Heart right ventricle (tissue), 16 donors: ENCODE results near the gene EFL1. TPM values are rescaled to one million over a fixed set of nuclear protein-coding genes. Genes with fewer than 3 reads are reported as not detected.

ENCODE experiments used
- ATAC-seq, 8 donors: fragments of 200-7000 bp; cut with Tn5 transposase; one replicate each; pipeline ENCODE4 v1.9.1; 2020; ENCODE audit warnings: mild to moderate bottlenecking in 8 of 8, moderate library complexity in 8 of 8, moderate number of reproducible peaks in 1 of 8
- DNase-seq, 2 donors: peaks; one replicate each; pipeline ENCODE4 v3.0.0-alpha.2; 2020
- H3K27ac ChIP-seq, 10 donors: fragments of 200-600 bp; sonication (generic) in 2 of 10; one replicate each; pipeline versions ENCODE4 v1.5.0 to v1.8.0; 2020 to 2022; ENCODE audit warnings: mild to moderate bottlenecking in 3 of 10
- H3K27me3 ChIP-seq, 7 donors: fragments of 200-600 bp; one replicate each; pipeline ENCODE4 v1.8.0; 2021 to 2022; ENCODE audit warnings: mild to moderate bottlenecking in 2 of 7
- H3K36me3 ChIP-seq, 9 donors: fragments of 200-600 bp; sonication (generic) in 1 of 9; one replicate each; pipeline versions ENCODE4 v1.5.0 to v1.8.0; 2020 to 2022; ENCODE audit warnings: mild to moderate bottlenecking in 2 of 9
- H3K4me1 ChIP-seq, 9 donors: fragments of 200-600 bp; sonication (generic) in 1 of 9; one replicate each; pipeline versions ENCODE4 v1.5.0 to v1.8.0; 2020 to 2022; ENCODE audit warnings: mild to moderate bottlenecking in 4 of 9
- H3K4me3 ChIP-seq, 10 donors: fragments of 200-600 bp; sonication (generic) in 2 of 10; one replicate each; pipeline versions ENCODE4 v1.5.0 to v1.8.0; 2020 to 2022; ENCODE audit warnings: mild to moderate bottlenecking in 7 of 10, moderate library complexity in 2 of 10
- H3K9me3 ChIP-seq, 11 donors: fragments of 200-600 bp in 10 of 11; sonication (generic) in 2 of 11; one replicate each; pipeline versions ENCODE4 v1.5.0 to v1.8.0; 2013 to 2022; ENCODE audit warnings: mild to moderate bottlenecking in 2 of 11, control low read depth in 1 of 11, moderate library complexity in 1 of 11
- CTCF ChIP-seq, 9 donors: fragments of 200-600 bp; sonication (generic) in 2 of 9; IDR thresholded peaks; one replicate each; pipeline versions ENCODE4 v1.5.0 to v1.8.0; 2021 to 2022; ENCODE audit warnings: antibody characterized with exemption in 9 of 9, mild to moderate bottlenecking in 5 of 9, moderate library complexity in 1 of 9
- WGBS, 2 donors: extraction: QIAGEN DNeasy Blood & Tissue Kit; methylation state at CpG; one replicate each; pipeline ENCODE4 v1.1.7; 2013; ENCODE audit warnings: inconsistent platforms in 1 of 2; 5-methylcytosine and 5-hydroxymethylcytosine counted together
- intact Hi-C, 10 donors: fragments of 100-400 bp; cut with DNase I; formaldehyde crosslinking; loops; one replicate each; pipeline versions ENCODE4 v1.11.1 to v1.14.2; 2022
- polyA plus RNA-seq, 2 donors: library from polyadenylated mRNA; stranded (reverse); fragments of 200-250 nt; gene quantifications; one replicate each; pipeline ENCODE4 v1.2.3, GENCODE V29; 2013
- total RNA-seq, 10 donors: library from RNA; stranded (reverse); fragmentation: NEBNext Ultra II Directional in 3 of 10; extraction: Animal tissue kit (Norgen Biotek cat#: 25700) in 3 of 10; gene quantifications; one replicate each; pipeline versions ENCODE4 v1.2.1 to v1.2.4, GENCODE V29; 2021 to 2023
- donor health status: Arrhythmogenic right ventricular cardiomyopathy.
- donor health status: ischemic (EF 13 %, LVEDD 7.1; RV severe dilation, severe dysfunction).
- donor health status: healthy with polysubstance abuse.
- donor health status: DM: no; HTN: yes; CAD: no.
- donor health status: DM: no; HTN: no; CAD: no.
- donor health status: ischemic (EF 25% LVEDD 6.9; RV normal size, moderate dysfunction).
- donor health status: ischemic (EF 25% LVEDD 5.7; RV mildly dilated, moderate dysfunction).
- donor health status: healthy.
- donor health status: DM: yes; HTN: yes; CAD: no.
- donor health status: Ischemic cardiomyopathy.
- donor health status: ischemic (EF 35%, LVEDD 5.7; RV mildly dilated, moderate dysfunction).
- donor health status: nonischemic (EF 11% LVEDD 7.7; RV severe dilation, severe dysfunction).
- donor health status: DM: yes; HTN: yes; CAD: no.
- donor health status: PGD.
- donor health status: ischemic (EF 29% LVEDD 5.4; RV normal size, mild dysfunction).
- donor health status: nonischemic (EF 23%, LVEDD 6.1; RV moderate dilation, normal function).

EFL1 gene
- total and polyA plus RNA-seq, 12 donors: 3.7 to 19.3 (median 13.5) TPM

GRCh38 chr15:82108489-82109078 lies 153.9 kb downstream of the EFL1 start:
- Histone ChIP-seq H3K4me3 (no peak overlapping the region), H3K27ac (no peak overlapping the region), H3K27me3 (no peaks in the 10 kb centered on the region), H3K4me1 (no peaks in the 10 kb centered on the region), H3K9me3 (no peaks in the 10 kb centered on the region), H3K36me3 (no peaks in the 10 kb centered on the region)
- ATAC-seq: peak; percentile 65 to 92 (median 88)
- peak; percentile 32 to 72 for DNase-seq
- intact Hi-C loops: loop anchor here in 5 of 10 donors (1.0 to 5.0 kb wide), 4 partner anchors 88 to 90 kb away; no protein-coding TSS in a partner anchor
- TF ChIP-seq CTCF (IDR thresholded peaks at IDR 0.05): peak; percentile 46 to 91 (median 74)
- 63 to 67% methylated on average over 9 of the region's 9 CpGs for WGBS, 2 donors

- ATAC-seq (no peak), DNase-seq (no peak)
- no peak for TF ChIP-seq CTCF (IDR thresholded peaks at IDR 0.05)
- no peak overlapping the region for H3K4me3 ChIP-seq
- no peak overlapping the region for H3K27ac ChIP-seq
- no peaks in the 10 kb centered on the region for H3K27me3 ChIP-seq
- 75 to 83% methylated on average over 5 of the region's 5 CpGs for WGBS, 2 donors
- H3K9me3 ChIP-seq: no peaks in the 10 kb centered on the region
- H3K36me3 ChIP-seq: no peaks in the 10 kb centered on the region
- no peaks in the 10 kb centered on the region for H3K4me1 ChIP-seq
- intact Hi-C loops: loop anchor here in 2 of 10 donors (5.0 kb wide), 1 partner anchor 91 kb away; no protein-coding TSS in a partner anchor
Measured at GRCh38 chr15:82106679-82107078, 155.9 kb downstream of the EFL1 start.

- Histone ChIP-seq H3K9me3 (no peaks in the 10 kb centered on the region), H3K27ac (no peak overlapping the region), H3K36me3 (no peaks in the 10 kb centered on the region), H3K4me3 (no peak overlapping the region), H3K4me1 (no peaks in the 10 kb centered on the region), H3K27me3 (no peaks in the 10 kb centered on the region)
- ATAC-seq: no peak
- WGBS, 2 donors: 67 to 72% methylated on average over 7 of the region's 7 CpGs
- DNase-seq: no peak
- TF ChIP-seq CTCF (IDR thresholded peaks at IDR 0.05): no peak
- intact Hi-C loops: loop anchor here in 2 of 10 donors (5.0 kb wide), 1 partner anchor 92 kb away; no protein-coding TSS in a partner anchor
Measured at GRCh38 chr15:82105451-82106215, 156.9 kb downstream of the EFL1 start.

GRCh38 chr15:82103468-82103867 lies 159.1 kb downstream of the EFL1 start:
- intact Hi-C loops: no loop called here
- DNase-seq (no peak), ATAC-seq (no peak)
- Histone ChIP-seq H3K4me3 (no peak overlapping the region), H3K4me1 (no peaks in the 10 kb centered on the region), H3K27me3 (no peaks in the 10 kb centered on the region), H3K27ac (no peak overlapping the region), H3K9me3 (no peaks in the 10 kb centered on the region), H3K36me3 (no peaks in the 10 kb centered on the region)
- WGBS, 2 donors: 79 to 80% methylated on average over 6 of the region's 6 CpGs
- TF ChIP-seq CTCF (IDR thresholded peaks at IDR 0.05): peak in 5 of 9 donors; percentile 15 to 32 (median 25)
